GM12872 (cell line): Measurements from ENCODE around the gene ERC1.

Experiments
- TF ChIP-seq, protein P1 (sequence below): IDR thresholded peaks from 3 replicates; pipeline ENCODE4 v1.5.1; 2011; ENCODE audit warnings: low read depth, mild to moderate bottlenecking, low read length, moderate library complexity; ENCODE audit not compliant: insufficient read depth

The ERC1 gene

DNA sequence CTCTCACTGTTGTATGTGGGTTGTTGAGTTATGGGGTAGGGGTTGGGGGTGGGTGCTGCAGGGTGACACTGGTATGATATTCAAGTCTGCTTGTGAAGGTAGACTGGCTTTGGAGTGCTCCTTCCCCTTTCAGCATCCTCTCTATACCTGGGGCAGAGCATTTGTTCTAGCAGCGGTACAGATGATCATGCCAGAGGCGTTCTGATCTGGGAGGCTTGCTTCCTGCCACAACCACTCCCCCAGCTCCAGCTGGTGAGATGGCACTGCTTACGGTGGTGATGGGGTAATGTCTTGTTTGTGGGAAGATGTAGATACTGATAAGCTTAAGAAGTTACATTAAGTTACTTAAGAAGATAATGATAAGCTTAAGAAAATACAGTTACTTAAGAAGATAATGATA, 131.8 kb downstream of the ERC1 start:
- TF ChIP-seq, protein P1, sequence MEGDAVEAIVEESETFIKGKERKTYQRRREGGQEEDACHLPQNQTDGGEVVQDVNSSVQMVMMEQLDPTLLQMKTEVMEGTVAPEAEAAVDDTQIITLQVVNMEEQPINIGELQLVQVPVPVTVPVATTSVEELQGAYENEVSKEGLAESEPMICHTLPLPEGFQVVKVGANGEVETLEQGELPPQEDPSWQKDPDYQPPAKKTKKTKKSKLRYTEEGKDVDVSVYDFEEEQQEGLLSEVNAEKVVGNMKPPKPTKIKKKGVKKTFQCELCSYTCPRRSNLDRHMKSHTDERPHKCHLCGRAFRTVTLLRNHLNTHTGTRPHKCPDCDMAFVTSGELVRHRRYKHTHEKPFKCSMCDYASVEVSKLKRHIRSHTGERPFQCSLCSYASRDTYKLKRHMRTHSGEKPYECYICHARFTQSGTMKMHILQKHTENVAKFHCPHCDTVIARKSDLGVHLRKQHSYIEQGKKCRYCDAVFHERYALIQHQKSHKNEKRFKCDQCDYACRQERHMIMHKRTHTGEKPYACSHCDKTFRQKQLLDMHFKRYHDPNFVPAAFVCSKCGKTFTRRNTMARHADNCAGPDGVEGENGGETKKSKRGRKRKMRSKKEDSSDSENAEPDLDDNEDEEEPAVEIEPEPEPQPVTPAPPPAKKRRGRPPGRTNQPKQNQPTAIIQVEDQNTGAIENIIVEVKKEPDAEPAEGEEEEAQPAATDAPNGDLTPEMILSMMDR = no peak

DNA sequence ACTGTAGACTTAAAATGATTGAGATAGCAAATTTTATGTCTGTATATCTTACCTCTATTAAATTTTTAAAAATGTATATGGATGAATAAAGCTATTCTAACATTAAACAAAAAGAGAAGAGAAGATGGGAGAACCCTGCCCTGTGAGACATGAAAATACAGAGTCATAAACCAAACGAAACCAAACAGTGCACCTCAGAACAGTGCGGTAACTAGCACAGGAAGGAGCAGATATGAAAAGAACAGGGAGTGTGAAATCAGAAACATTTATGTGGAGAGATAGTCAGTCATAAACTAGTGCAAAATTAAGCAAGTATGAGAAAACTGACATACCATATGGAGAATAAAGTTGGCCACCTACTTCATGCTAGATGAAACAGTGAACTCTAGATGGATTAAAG, 135.1 kb downstream of the ERC1 start:
- TF ChIP-seq, protein P1 = no peak

DNA sequence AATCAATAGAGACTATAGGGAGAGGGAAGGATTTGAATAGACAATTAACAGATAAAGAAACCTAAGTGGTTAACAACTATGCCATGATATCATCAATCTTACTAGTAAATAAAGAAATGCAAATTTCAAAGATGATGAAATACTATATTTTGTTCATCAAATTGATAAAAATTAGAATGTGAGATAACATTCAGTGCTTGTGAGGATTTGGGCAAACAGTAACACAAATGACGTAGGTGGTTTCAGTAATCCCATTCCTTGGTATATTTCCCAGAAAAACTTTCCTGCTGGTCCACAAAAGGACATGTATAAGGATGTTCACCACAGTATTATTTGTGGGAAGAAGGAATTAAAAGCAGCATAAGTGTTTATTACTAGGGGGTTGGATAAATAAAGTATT, 136.0 kb downstream of the ERC1 start:
- TF ChIP-seq, protein P1 = no peak

DNA sequence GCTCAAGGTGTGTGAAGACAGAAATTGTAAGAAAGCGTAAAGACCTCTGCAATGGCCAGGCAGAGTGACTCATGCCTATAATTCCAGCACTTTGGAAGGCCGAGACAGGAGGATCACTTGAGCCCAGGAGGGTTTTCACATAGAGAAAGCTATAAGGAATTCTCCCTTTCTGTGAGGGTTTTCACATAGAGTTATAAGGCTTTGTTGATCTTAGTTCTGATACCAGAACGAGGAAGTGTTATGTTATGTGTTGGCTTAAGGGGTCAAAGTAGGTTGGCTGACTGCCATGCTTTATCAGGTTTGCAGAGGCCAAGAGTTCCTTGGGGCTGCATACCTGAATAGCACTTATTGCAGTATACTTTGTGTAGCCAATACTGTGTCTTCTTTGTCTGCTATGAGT, 139.1 kb downstream of the ERC1 start:
- TF ChIP-seq, protein P1 = no peak

DNA sequence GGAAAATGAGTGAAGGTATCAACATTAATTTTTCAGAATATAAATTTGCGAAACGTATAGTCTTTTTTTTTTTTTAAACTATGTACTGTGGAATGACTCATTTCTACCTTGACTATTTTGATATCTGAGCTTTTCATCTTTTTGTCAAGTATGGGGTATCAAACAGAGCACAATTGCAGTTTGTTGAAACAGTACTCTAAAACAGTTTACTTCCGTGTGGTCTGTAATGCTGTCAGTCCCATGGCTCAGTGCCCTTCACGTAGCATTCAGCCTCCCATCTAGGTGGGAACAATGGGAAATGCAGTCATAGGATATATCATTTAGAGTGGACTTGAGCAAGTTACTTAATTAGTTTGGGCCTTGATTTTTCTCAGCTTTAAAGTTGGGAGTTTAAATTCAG, 139.5 kb downstream of the ERC1 start:
- TF ChIP-seq, protein P1 = no peak

DNA sequence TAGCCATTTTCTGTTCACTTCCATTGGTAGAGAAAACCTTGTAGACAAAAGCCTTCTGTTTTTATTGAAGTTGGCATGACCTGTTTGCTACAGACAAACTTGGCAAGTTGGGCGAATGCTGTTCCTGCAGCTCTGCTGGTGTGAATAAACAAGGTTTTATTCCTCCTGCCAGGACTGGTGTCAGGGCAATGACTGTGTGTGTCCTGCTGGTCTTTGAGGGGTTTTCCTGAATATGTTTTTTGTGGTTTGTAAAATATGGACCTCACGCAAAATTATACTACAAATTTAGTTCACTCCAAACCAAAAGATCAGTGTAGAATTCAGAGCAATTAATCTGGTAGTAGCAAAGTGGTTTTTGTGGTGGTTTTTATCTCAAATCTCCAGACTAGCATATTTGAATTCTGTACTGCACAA, 140.8 kb downstream of the ERC1 start:
- TF ChIP-seq, protein P1 = no peak

DNA sequence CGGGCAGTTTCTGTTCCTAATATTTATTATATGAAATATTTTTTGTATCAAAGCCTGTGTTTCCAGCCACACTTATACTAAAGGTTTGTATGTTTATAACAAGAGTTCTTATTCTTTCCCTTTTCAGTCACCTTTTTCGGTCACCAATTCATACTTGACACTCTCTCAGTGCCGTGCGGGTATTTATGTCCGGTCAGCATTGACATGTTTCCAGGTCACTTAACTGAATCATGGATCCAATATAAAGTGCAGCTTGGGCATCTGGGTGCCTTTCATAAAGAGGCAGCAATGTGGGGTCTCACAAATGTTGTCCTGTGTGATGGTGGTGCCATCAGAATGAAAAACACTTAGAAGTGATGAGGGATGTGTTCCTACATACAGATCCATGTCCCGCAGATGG, 141.3 kb downstream of the ERC1 start:
- TF ChIP-seq, protein P1 = no peak

DNA sequence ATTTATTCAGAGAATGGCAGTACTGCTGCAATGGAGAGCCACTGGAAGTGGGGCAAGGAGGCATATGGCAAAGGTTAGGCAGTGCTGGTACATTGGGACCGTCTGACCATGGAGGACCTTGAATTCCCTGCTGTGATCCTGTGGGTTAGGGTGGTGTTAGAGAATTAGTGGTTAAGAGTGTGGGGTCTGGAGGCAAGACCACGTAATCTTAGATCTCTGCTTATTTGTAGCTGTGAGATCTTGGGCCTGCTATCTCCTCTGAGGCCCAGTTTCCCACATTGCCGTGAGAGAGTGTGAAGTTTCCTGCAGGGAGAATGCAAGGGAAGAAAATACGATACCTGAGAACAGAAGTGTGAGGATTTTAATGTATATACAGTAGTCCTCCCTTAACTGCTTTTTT, 147.7 kb downstream of the ERC1 start:
- TF ChIP-seq, protein P1 = no peak
